D721Med (cell line): Measurements from ENCODE around the gene CD96.
A peak's percentile ranks its signal among the peaks of the same experiment; 100 is the strongest.

Experiments used
- DNase-seq: peaks from one replicate; pipeline ENCODE4 v3.0.0; 2011; ENCODE audit warnings: low spot score; ENCODE audit not compliant: insufficient read length
- FAIRE-seq: peaks from 2 replicates; lab custom pipeline; 2011; peaks lifted over from hg19 to GRCh38; lab: Jason Lieb, UNC
- TF ChIP-seq, protein P1 (sequence below): IDR thresholded peaks from 2 replicates; pipeline ENCODE4 v1.5.1; 2012; ENCODE audit warnings: mild to moderate bottlenecking, control low read depth; ENCODE audit not compliant: insufficient read depth; ENCODE audit errors: missing control alignments

CD96 gene

GRCh38 chr3:111593666-111594065 is 51.7 kb downstream of the CD96 start:
- TF ChIP-seq, protein P1, sequence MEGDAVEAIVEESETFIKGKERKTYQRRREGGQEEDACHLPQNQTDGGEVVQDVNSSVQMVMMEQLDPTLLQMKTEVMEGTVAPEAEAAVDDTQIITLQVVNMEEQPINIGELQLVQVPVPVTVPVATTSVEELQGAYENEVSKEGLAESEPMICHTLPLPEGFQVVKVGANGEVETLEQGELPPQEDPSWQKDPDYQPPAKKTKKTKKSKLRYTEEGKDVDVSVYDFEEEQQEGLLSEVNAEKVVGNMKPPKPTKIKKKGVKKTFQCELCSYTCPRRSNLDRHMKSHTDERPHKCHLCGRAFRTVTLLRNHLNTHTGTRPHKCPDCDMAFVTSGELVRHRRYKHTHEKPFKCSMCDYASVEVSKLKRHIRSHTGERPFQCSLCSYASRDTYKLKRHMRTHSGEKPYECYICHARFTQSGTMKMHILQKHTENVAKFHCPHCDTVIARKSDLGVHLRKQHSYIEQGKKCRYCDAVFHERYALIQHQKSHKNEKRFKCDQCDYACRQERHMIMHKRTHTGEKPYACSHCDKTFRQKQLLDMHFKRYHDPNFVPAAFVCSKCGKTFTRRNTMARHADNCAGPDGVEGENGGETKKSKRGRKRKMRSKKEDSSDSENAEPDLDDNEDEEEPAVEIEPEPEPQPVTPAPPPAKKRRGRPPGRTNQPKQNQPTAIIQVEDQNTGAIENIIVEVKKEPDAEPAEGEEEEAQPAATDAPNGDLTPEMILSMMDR, result no peak
- FAIRE-seq, result no peak
- no peak for DNase-seq

- no peak for DNase-seq
- no peak for FAIRE-seq
- TF ChIP-seq, protein P1, result no peak
These were observed 52.2 kb downstream of the CD96 start for GRCh38 chr3:111594205-111594604.

GRCh38 chr3:111594781-111595180 is 52.8 kb downstream of the CD96 start:
- TF ChIP-seq, protein P1, result no peak
- DNase-seq, result no peak
- no peak for FAIRE-seq

DNA sequence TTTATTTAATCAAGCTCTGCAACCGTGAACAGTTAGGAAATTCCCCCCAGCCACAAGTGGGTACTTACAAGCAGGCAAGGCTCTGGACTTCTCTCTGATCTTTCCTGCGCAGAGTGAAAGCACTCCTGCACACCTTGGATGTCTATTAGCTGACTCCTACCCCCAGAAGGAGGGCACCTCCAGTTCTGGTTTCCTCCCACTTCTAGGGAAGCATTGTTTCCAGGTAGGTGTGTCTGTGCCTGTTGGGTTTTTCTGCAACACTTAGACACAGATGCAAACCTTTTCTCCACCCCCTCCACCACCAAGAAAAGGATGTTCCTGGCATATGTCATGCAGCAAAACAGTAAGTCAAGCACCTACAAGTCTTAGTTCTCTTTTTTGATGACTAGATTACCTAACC is 53.2 kb downstream of the CD96 start, which contains the start of gene ZBED2:
Gene ZBED2, minus strand, starts transcription at position 115 of the 400 bp plus-strand sequence. CDS start 1,145 bp downstream, outside the sequence.
- FAIRE-seq, result no peak

GRCh38 chr3:111596328-111596727 is 54.3 kb downstream of the CD96 start:
- TF ChIP-seq, protein P1, result no peak
- FAIRE-seq (no peak), DNase-seq (no peak)

More for the DNA sequence above, 53.2 kb downstream of the CD96 start, which contains the start of gene ZBED2:
- TF ChIP-seq, protein P1, result no peak
- no peak for DNase-seq

GRCh38 chr3:111598139-111598538 is 56.1 kb downstream of the CD96 start:
- FAIRE-seq, result peak; percentile 25
- TF ChIP-seq, protein P1, result no peak

GRCh38 chr3:111598552-111598951 is 56.6 kb downstream of the CD96 start:
- DNase-seq, result no peak
- no peak for FAIRE-seq
- TF ChIP-seq, protein P1, result no peak

More at GRCh38 chr3:111598139-111598538, 56.1 kb downstream of the CD96 start:
- no peak for DNase-seq
